Mesothelial cell of epicardium (in vitro differentiated cells): ENCODE measurements around the gene FNTB. TPM values are rescaled to one million over a fixed set of nuclear protein-coding genes. Genes with fewer than 3 reads are reported as not detected.

ENCODE experiments used
- DNase-seq, 2 experiments: peaks; one replicate each; pipeline ENCODE4 v3.0.0; 2021; ENCODE audit warnings: low spot score in 2 of 2; ENCODE audit not compliant: unreplicated experiment in 2 of 2
- H3K27ac Mint-ChIP-seq: 2 replicates; pipeline ENCODE4 v1.8.0; 2021; ENCODE audit warnings: mixed read lengths
- H3K27me3 Mint-ChIP-seq: 2 replicates; pipeline ENCODE4 v1.8.0; 2021; ENCODE audit warnings: low read depth, mixed read lengths
- H3K36me3 Mint-ChIP-seq: 2 replicates; pipeline ENCODE4 v1.8.0; 2021; ENCODE audit warnings: mixed read lengths
- H3K4me1 Mint-ChIP-seq: 2 replicates; pipeline ENCODE4 v1.8.0; 2021; ENCODE audit warnings: mixed read lengths
- H3K4me3 Mint-ChIP-seq: 2 replicates; pipeline ENCODE4 v1.8.0; 2021; ENCODE audit warnings: mild to moderate bottlenecking, moderate library complexity, mixed read lengths
- H3K9me3 Mint-ChIP-seq: 2 replicates; pipeline ENCODE4 v1.8.0; 2021; ENCODE audit warnings: mixed read lengths
- total RNA-seq: library from RNA; stranded (reverse); gene quantifications from 3 replicates; pipeline ENCODE4 v1.2.1, GENCODE V29; 2021
- TF ChIP-seq, protein P1 (sequence below): fragments of 200-600 bp; sonication (generic); IDR thresholded peaks from one replicate; pipeline ENCODE4 v1.5.0; 2021; ENCODE audit warnings: antibody characterized with exemption; ENCODE audit not compliant: unreplicated experiment

FNTB gene
- total RNA-seq, 1 donor from 2014 or later: 45.7 TPM

DNA sequence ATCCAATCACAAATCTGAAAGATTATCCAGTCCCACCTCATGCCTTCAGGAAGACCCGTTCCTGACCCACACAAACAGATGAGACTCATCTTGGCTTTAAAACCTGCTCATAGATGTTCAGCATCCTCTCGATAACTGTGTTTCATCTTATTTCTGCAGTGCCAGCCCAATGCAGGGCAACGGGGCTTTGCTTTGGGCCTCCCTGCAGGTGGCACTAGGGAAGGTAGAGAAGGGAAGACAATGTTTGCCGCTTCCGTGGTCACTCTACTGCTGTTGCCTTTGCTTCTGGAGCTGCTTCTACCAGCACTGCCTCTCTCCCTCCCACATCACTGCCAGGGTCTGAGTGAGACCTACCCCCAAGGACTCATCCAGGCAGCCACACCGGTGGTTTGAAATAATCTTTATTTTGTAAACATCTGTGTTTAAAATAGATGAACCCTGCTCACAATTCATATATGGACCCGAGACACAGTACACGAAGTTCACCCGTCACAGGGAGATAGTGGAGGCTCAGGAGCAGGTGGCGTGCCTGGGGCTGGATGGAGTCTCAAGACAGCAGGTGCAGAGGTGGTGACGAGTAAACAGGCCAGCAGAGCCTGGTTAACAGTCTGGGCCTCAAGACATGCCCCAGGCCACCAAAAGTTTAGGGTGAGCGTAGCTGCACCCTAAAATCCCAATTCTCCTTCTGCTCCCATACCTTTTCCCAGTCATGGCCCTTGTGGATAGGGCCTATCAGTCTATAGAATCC, 41.1 kb upstream of the FNTB start:
- Mint-ChIP-seq H3K36me3 (peaks cover 30% of the 10 kb centered on the region), H3K4me3 (no peak overlapping the region), H3K27me3 (no peaks in the 10 kb centered on the region), H3K27ac (no peak overlapping the region), H3K9me3 (no peaks in the 10 kb centered on the region), H3K4me1 (peaks cover 3% of the 10 kb centered on the region)
- TF ChIP-seq, protein P1, sequence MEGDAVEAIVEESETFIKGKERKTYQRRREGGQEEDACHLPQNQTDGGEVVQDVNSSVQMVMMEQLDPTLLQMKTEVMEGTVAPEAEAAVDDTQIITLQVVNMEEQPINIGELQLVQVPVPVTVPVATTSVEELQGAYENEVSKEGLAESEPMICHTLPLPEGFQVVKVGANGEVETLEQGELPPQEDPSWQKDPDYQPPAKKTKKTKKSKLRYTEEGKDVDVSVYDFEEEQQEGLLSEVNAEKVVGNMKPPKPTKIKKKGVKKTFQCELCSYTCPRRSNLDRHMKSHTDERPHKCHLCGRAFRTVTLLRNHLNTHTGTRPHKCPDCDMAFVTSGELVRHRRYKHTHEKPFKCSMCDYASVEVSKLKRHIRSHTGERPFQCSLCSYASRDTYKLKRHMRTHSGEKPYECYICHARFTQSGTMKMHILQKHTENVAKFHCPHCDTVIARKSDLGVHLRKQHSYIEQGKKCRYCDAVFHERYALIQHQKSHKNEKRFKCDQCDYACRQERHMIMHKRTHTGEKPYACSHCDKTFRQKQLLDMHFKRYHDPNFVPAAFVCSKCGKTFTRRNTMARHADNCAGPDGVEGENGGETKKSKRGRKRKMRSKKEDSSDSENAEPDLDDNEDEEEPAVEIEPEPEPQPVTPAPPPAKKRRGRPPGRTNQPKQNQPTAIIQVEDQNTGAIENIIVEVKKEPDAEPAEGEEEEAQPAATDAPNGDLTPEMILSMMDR: no peak
- no peak for DNase-seq

DNA sequence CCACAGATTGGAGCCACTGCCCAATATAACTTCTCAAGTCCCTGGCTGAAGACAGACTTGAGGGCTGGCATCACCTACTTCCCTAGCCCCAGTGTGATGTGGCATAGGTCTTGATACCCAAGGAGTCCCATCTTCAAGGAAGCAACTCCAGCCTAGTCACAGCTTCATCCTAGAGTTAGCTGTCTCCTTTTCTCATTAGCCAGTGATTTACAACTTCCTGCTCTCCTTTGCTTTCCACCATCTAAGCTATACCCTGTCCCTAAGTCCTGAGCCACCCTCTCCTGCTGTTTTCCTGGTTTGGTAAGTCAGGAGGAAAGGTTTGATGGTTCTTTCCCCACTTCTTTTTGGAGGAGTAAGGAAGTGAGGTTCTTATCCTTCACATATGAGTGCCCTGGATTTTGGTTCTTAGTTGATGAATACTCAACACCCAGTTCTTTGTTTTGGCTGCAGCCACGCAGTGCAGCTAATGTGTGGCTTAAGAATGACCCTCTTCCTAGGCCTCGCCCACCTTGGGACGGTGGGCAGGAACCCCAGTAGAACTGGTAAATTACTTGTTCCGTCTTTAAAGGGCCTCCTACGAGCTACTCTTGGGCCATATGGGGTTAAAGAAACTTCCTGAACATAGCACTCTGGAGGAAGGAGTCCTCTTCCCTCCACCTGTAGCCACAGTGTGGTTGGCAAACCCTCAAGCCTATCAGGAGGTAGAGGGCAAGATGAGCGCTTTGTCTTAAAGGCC, 40.2 kb upstream of the FNTB start:
- DNase-seq: no peak
- H3K9me3 Mint-ChIP-seq: no peaks in the 10 kb centered on the region
- H3K36me3 Mint-ChIP-seq: peaks cover 34% of the 10 kb centered on the region
- H3K27ac Mint-ChIP-seq: no peak overlapping the region
- H3K4me3 Mint-ChIP-seq: no peak overlapping the region
- no peaks in the 10 kb centered on the region for H3K27me3 Mint-ChIP-seq
- no peaks in the 10 kb centered on the region for H3K4me1 Mint-ChIP-seq
- TF ChIP-seq, protein P1: no peak

DNA sequence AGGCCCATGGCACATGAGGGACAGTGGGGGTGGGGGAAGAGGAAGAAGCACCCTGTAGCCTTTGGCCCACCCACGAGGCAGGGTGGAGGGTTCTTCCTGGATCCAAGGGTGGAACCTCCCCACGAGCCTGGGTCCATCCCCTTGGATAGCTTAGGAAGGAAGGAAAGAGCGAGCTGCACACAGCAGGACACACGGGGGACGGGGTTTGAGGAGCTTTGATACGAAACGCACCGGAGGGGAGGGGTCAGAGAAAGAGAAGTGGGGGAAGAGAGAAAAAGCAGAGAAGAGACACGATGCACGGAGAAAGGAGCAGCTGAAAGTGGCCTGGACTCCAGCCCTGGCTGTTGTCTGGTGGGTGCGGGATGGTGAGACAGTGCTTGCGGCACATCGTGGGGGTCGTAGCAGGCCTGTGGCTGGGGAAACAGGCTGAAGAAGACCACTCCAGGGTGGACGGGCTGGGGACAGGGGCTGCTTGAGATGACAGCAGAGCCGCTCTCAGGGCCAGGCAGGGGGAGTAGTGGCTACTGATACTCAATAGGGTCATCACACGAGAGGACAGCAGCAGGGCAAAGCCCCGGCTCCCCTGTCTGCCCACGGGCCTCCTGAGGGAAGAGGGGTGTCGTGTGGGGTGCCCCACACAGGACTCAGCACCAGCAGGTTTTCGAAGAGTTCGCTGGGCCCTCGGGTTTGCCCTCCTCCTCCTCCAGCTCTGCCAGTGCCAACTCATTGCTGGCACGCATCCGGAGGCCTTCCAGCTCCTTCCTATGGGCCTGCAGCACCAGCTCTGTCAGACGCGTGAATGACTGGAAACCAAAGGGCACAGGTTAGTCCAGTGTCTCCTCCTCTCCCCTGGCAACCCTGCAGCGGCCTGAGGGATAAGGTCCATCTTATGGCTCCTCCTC, 38.7 kb upstream of the FNTB start:
- H3K27me3 Mint-ChIP-seq: no peaks in the 10 kb centered on the region
- H3K4me1 Mint-ChIP-seq: no peaks in the 10 kb centered on the region
- TF ChIP-seq, protein P1: no peak
- H3K4me3 Mint-ChIP-seq: no peak overlapping the region
- no peak overlapping the region for H3K27ac Mint-ChIP-seq
- peaks cover 35% of the 10 kb centered on the region for H3K36me3 Mint-ChIP-seq
- DNase-seq: peak in 1 of 2 experiments; percentile 27
- no peaks in the 10 kb centered on the region for H3K9me3 Mint-ChIP-seq

DNA sequence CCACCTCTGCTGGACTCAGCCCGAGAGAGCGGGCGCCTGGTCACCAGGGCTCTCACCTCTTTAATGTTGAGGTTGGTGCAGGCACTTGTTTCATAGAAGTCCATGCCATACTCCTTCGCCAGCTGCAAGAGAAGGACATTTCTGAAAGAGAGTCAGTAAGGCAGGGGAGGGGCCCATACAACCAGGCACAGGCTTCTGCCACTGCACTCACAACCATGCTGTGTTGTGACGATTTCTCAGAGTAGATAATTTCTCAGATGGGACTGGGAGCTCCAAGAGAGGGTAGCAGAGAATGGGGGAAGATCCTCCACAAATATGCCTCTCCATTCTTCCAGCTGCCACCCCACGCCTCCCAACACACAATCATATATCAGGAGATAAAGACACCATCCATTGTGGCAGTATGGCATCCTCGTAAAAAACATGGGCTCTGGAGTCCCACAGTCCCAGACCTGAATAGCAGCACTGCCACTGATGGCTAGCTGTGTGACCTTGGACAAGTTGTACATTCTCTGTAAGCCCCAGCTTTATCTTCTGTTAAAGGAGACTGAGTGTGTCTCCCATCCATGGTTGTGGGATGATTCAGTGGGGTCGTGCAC, 38.0 kb upstream of the FNTB start:
- TF ChIP-seq, protein P1: no peak
- Mint-ChIP-seq H3K27ac (no peak overlapping the region), H3K9me3 (no peaks in the 10 kb centered on the region), H3K4me1 (no peaks in the 10 kb centered on the region), H3K27me3 (no peaks in the 10 kb centered on the region), H3K4me3 (no peak overlapping the region), H3K36me3 (peaks cover 35% of the 10 kb centered on the region)
- DNase-seq: no peak

DNA sequence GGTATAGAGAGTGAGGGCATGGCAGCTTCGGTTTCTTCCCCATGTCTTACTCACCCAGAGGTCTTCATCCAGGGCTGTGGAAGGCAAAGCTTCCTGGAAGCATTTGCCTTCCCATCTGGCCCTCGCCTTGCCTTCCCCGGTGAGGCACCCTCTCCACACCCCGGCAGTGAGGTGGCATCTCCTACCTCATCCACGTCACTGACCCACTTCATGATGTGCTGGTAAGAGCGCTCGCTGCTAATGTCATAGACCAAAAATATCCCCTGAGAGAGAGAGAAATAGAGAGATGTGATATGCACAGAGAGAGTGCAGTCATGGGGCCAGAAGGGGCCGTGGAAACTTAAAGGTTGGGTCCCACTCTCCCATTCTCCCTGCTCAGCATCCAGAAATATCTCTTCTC, 35.8 kb upstream of the FNTB start:
- Mint-ChIP-seq H3K27me3 (no peaks in the 10 kb centered on the region), H3K27ac (no peak overlapping the region), H3K36me3 (peaks cover 38% of the 10 kb centered on the region), H3K9me3 (no peaks in the 10 kb centered on the region), H3K4me3 (no peak overlapping the region), H3K4me1 (no peaks in the 10 kb centered on the region)
- DNase-seq: no peak
- TF ChIP-seq, protein P1: no peak
